C4-2B (cell line): ENCODE data around the gene MYCBP.
"Not testable (repeated sequence)": the region's sequence is repeated elsewhere in the genome, so short reads cannot be mapped to it uniquely, and the experiment has no call there.

Source experiments
- ZFX ChIP-seq: fragments of 450-650 bp; IDR thresholded peaks from 2 replicates; pipeline ENCODE4 v1.6.1; 2017
- TF ChIP-seq, protein P1 (sequence below): fragments of 450-650 bp; conservative IDR thresholded peaks from 2 replicates; pipeline ENCODE4 v1.5.1; 2017; ENCODE audit warnings: mild to moderate bottlenecking

DNA sequence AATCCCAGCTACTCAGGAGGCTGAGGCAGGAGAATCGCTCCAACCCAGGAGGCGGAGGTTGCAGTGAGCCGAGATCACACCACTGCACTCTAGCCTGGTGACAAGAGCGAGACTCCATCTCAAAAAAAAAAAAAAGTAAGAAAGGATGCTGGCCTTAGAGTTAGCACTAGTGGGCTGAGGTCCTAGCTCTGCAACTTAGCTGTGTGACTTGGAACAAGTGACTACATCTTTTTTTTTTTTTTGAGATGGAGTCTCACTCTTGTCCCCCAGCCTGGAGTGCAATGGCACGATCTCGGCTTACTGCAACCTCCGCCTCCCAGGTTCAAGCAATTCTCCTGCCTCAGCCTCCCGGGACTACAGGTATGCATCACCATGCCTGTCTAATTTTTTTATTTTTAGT, 41.8 kb upstream of the MYCBP start:
- TF ChIP-seq, protein P1, sequence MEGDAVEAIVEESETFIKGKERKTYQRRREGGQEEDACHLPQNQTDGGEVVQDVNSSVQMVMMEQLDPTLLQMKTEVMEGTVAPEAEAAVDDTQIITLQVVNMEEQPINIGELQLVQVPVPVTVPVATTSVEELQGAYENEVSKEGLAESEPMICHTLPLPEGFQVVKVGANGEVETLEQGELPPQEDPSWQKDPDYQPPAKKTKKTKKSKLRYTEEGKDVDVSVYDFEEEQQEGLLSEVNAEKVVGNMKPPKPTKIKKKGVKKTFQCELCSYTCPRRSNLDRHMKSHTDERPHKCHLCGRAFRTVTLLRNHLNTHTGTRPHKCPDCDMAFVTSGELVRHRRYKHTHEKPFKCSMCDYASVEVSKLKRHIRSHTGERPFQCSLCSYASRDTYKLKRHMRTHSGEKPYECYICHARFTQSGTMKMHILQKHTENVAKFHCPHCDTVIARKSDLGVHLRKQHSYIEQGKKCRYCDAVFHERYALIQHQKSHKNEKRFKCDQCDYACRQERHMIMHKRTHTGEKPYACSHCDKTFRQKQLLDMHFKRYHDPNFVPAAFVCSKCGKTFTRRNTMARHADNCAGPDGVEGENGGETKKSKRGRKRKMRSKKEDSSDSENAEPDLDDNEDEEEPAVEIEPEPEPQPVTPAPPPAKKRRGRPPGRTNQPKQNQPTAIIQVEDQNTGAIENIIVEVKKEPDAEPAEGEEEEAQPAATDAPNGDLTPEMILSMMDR, result not testable (repeated sequence)
- not testable (repeated sequence) for TF ChIP-seq ZFX
